ENCODE measurements around the gene AQP7.

DNA sequence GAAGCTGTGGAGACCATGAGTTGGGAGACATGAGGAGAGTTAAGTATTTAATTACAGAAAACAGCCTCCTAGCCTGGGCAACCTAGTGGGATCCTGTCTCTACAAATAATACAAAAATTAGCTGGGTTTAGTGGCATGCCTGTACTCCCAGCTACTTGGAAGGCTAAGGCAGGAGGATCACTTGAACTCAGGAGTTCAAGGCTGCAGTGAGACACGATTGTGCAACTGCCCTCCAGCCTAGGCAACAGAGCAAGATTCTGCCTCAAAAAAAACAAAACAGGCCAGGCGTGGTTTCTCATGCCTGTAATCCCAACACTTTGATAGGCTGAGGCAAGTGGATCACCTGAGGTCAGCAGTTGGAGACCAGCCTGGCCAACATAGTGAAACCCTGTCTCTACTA, 52.6 kb downstream of the AQP7 start:
- TF ChIP-seq GATA3 (IDR thresholded peaks at IDR 0.05; ENCODE audit: low read depth, low read length) (no peak), GATA2 (IDR thresholded peaks at IDR 0.05; ENCODE audit: low read depth, low read length) (no peak)
